ENCODE measurements around the gene KREMEN1. TPM values are rescaled to one million over a fixed set of nuclear protein-coding genes. Genes with fewer than 3 reads are reported as not detected.

The KREMEN1 gene
- total RNA-seq, 4 donors from 2014 or later: 7.5 to 35.8 (median 15.4) TPM

DNA sequence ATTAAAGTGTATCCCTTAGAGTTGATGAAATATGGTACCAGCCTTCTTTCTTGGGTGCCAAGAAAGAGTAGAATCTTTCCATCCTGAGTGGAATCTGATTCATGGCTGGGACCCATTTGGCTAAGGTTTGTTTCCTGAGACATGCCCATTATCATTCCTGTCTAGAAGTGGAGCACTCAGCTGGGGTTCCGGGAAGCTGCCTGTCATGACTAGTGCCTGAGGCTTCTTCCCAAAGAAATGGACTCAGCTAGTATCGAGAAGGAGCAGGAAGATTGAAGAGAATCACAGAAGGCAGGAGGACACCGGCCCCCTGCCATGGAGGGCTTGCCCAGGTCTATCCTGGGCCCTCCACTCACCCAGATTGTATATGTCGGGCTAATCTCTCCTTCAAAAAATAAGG lies 57.6 kb downstream of the KREMEN1 start:
- no peaks in the 10 kb centered on the region for H3K27me3 ChIP-seq
- H3K4me3 ChIP-seq: no peak overlapping the region
- TF ChIP-seq POLR2A (IDR thresholded peaks at IDR 0.05): no peak
- TF ChIP-seq CTCF (IDR thresholded peaks at IDR 0.05 in 4 of 5, conservative IDR thresholded peaks at IDR 0.05 in 1 of 5): no peak
- in situ Hi-C loops (cut with MboI; ENCODE audit: low sequenced_read_pairs in 4 of 4) (no loop called here), intact Hi-C loops (cut with DNase I; ENCODE audit: low total_unique reads) (no loop called here)
- ATAC-seq (no peak), DNase-seq (no peak)
- H3K27ac ChIP-seq: peak overlapping the region in 1 of 4 donors; percentile 54
- H3K9me3 ChIP-seq: no peaks in the 10 kb centered on the region
- H3K36me3 ChIP-seq: peaks cover 0 to under 1% of the 10 kb centered on the region in 2 donors
- peaks cover 0 to 10% of the 10 kb centered on the region in 2 donors for H3K4me1 ChIP-seq

- in situ Hi-C loops (cut with MboI; ENCODE audit: low sequenced_read_pairs in 4 of 4) (no loop called here), intact Hi-C loops (cut with DNase I; ENCODE audit: low total_unique reads) (no loop called here)
- Histone ChIP-seq H3K27me3 (no peaks in the 10 kb centered on the region), H3K36me3 (no peaks in the 10 kb centered on the region), H3K4me1 (peaks cover 0 to 10% of the 10 kb centered on the region in 2 donors), H3K27ac (no peak overlapping the region), H3K9me3 (no peaks in the 10 kb centered on the region), H3K4me3 (no peak overlapping the region)
- no peak for ATAC-seq
- TF ChIP-seq POLR2A (IDR thresholded peaks at IDR 0.05): no peak
- no peak for TF ChIP-seq CTCF (IDR thresholded peaks at IDR 0.05 in 4 of 5, conservative IDR thresholded peaks at IDR 0.05 in 1 of 5)
- no peak for DNase-seq
These were observed 60.8 kb downstream of the KREMEN1 start for GRCh38 chr22:29133603-29134133.

GRCh38 chr22:29134448-29134847 lies 61.6 kb downstream of the KREMEN1 start:
- DNase-seq (no peak), ATAC-seq (no peak)
- in situ Hi-C loops (cut with MboI; ENCODE audit: low sequenced_read_pairs in 4 of 4): no loop called here
- Histone ChIP-seq H3K9me3 (no peaks in the 10 kb centered on the region), H3K4me3 (no peak overlapping the region), H3K36me3 (no peaks in the 10 kb centered on the region), H3K4me1 (peaks cover 0 to 10% of the 10 kb centered on the region in 2 donors), H3K27me3 (no peaks in the 10 kb centered on the region), H3K27ac (no peak overlapping the region)
- intact Hi-C loops (cut with DNase I; ENCODE audit: low total_unique reads): no loop called here
- TF ChIP-seq CTCF (IDR thresholded peaks at IDR 0.05 in 4 of 5, conservative IDR thresholded peaks at IDR 0.05 in 1 of 5) (no peak), POLR2A (IDR thresholded peaks at IDR 0.05) (no peak)

- intact Hi-C loops (cut with DNase I; ENCODE audit: low total_unique reads) (no loop called here), in situ Hi-C loops (cut with MboI; ENCODE audit: low sequenced_read_pairs in 4 of 4) (no loop called here)
- H3K9me3 ChIP-seq: no peaks in the 10 kb centered on the region
- no peaks in the 10 kb centered on the region for H3K4me1 ChIP-seq
- peak overlapping the region in 1 of 4 donors; percentile 23 for H3K27ac ChIP-seq
- no peak overlapping the region for H3K4me3 ChIP-seq
- TF ChIP-seq CTCF (IDR thresholded peaks at IDR 0.05 in 4 of 5, conservative IDR thresholded peaks at IDR 0.05 in 1 of 5) (no peak), POLR2A (IDR thresholded peaks at IDR 0.05) (no peak)
- ATAC-seq (peak; percentile 31 to 48), DNase-seq (peak in 1 of 2 donors; percentile 26)
- no peaks in the 10 kb centered on the region for H3K27me3 ChIP-seq
- peaks cover 0 to 14% of the 10 kb centered on the region in 2 donors for H3K36me3 ChIP-seq
These were observed 64.2 kb downstream of the KREMEN1 start for GRCh38 chr22:29136782-29137700.
